Calu3 (cell line): Measurements from ENCODE around the gene CLDN9. TPM values are rescaled to one million over a fixed set of nuclear protein-coding genes. Genes with fewer than 3 reads are reported as not detected.
A peak's percentile ranks its signal among the peaks of the same experiment; 100 is the strongest.

Source experiments
- BruUV-seq: library from RNA; stranded (reverse); fragments of 400-500 nt; replicated peaks from 2 replicates; lab custom pipeline; 2021; lab: Mats Ljungman, UMichigan
- CTCF ChIA-PET: fragments of 300-600 bp; sonication (Branson Sonifier 250); formaldehyde crosslinking; loops from one replicate; lab custom pipeline; 2022; ENCODE audit warnings: antibody characterized with exemption; lab: Charles Lee
- DNase-seq: peaks from one replicate; pipeline ENCODE4 v3.0.0; 2022
- H3K27ac Mint-ChIP-seq: one replicate; pipeline ENCODE4 v1.8.0; 2022; ENCODE audit warnings: mixed read lengths; ENCODE audit not compliant: unreplicated experiment
- H3K27me3 Mint-ChIP-seq: one replicate; pipeline ENCODE4 v1.8.0; 2022; ENCODE audit warnings: mixed read lengths; ENCODE audit not compliant: unreplicated experiment
- H3K36me3 Mint-ChIP-seq: one replicate; pipeline ENCODE4 v1.8.0; 2022; ENCODE audit warnings: mild to moderate bottlenecking, moderate library complexity, mixed read lengths; ENCODE audit not compliant: insufficient read depth, unreplicated experiment
- H3K4me1 Mint-ChIP-seq: one replicate; pipeline ENCODE4 v1.8.0; 2022; ENCODE audit warnings: mild to moderate bottlenecking, low read depth, mixed read lengths; ENCODE audit not compliant: unreplicated experiment
- H3K4me3 Mint-ChIP-seq: one replicate; pipeline ENCODE4 v1.8.0; 2022; ENCODE audit warnings: mild to moderate bottlenecking, low read depth, moderate library complexity, mixed read lengths; ENCODE audit not compliant: unreplicated experiment
- H3K9me3 Mint-ChIP-seq: one replicate; pipeline ENCODE4 v1.8.0; 2022; ENCODE audit warnings: low read depth, mixed read lengths; ENCODE audit not compliant: unreplicated experiment
- intact Hi-C: fragments of 100-400 bp; cut with micrococcal nuclease; formaldehyde crosslinking; loops from one replicate; pipeline ENCODE4 v1.10.0; 2022; ENCODE audit not compliant: unreplicated experiment
- total RNA-seq: library from RNA; stranded (reverse); gene quantifications from 2 replicates; pipeline ENCODE4 v1.2.3, GENCODE V29; 2022
- TF ChIP-seq, protein P1 (sequence below): fragments of 200-600 bp; IDR thresholded peaks from one replicate; pipeline ENCODE4 v1.8.0; 2022; ENCODE audit warnings: antibody characterized with exemption; ENCODE audit not compliant: unreplicated experiment

Gene CLDN9
- total RNA-seq, 1 experiment from 2014 or later: 13.5 TPM

- DNase-seq: peak; percentile 98
- Mint-ChIP-seq H3K27me3 (no peaks in the 10 kb centered on the region), H3K4me1 (peaks cover 40% of the 10 kb centered on the region), H3K36me3 (peaks cover 45% of the 10 kb centered on the region), H3K27ac (peak within 1 kb of the TSS; percentile 82), H3K4me3 (peak within 1 kb of the TSS; percentile 88), H3K9me3 (no peaks in the 10 kb centered on the region)
- TSS peak; percentile 89 for BruUV-seq
- TF ChIP-seq, protein P1, sequence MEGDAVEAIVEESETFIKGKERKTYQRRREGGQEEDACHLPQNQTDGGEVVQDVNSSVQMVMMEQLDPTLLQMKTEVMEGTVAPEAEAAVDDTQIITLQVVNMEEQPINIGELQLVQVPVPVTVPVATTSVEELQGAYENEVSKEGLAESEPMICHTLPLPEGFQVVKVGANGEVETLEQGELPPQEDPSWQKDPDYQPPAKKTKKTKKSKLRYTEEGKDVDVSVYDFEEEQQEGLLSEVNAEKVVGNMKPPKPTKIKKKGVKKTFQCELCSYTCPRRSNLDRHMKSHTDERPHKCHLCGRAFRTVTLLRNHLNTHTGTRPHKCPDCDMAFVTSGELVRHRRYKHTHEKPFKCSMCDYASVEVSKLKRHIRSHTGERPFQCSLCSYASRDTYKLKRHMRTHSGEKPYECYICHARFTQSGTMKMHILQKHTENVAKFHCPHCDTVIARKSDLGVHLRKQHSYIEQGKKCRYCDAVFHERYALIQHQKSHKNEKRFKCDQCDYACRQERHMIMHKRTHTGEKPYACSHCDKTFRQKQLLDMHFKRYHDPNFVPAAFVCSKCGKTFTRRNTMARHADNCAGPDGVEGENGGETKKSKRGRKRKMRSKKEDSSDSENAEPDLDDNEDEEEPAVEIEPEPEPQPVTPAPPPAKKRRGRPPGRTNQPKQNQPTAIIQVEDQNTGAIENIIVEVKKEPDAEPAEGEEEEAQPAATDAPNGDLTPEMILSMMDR: no peak
- intact Hi-C loops: no loop called here
- CTCF ChIA-PET: interaction anchor here (1.3 to 1.9 kb wide), 2 partner anchors 10 to 18 kb away, joined by 4 to 8 read pairs; no protein-coding TSS in a partner anchor
Measured at GRCh38 chr16:2980227-2981176, 32.2 kb upstream of the CLDN9 start, which contains the start of gene PKMYT1. Gene PKMYT1 (minus strand): TSS chr16:2980446. CDS start chr16:2979657, 789 bp downstream.

DNA sequence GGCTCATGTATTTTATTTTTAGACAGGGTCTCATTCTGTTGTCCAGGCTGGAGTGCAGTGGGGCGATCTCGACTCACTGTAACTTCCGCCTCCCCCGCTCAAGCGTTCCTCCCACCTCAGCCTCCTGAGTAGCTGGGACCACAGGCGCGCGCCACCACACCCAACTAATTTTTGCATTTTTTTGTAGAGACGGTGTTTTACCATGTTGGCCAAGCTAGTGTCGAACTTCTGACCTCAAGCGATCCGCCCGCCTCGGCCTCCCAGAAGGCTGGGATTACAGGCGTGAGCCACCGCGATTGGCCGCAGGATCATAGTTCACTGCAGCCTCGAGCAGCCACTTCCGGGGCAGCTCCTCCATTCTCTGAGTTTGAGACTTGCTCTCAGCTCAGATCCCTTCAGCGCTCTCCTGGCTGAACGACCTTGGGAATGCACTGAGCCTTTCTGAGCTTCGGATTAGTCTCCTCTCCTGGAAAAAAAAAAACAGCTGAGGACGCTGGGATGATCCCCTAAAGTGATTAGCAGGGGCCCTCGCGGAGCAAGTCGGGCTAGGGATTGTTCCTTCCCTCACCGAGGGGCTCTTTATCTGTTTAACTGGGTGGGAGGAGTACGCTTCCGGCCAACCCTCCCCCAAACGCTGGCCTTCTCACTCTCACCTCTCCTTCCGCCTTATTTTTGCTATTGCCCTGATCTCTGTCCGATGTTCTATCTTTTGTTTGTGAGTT is 31.4 kb upstream of the CLDN9 start:
- intact Hi-C loops: no loop called here
- TF ChIP-seq, protein P1: no peak
- no peak for DNase-seq
- no TSS peak for BruUV-seq
- Mint-ChIP-seq H3K9me3 (no peaks in the 10 kb centered on the region), H3K27ac (peak overlapping the region; percentile 61), H3K27me3 (no peaks in the 10 kb centered on the region), H3K4me1 (peaks cover 40% of the 10 kb centered on the region), H3K4me3 (peak overlapping the region; percentile 88), H3K36me3 (peaks cover 37% of the 10 kb centered on the region)
- CTCF ChIA-PET: interaction anchor here (1.9 to 2.1 kb wide), 2 partner anchors 11 kb away, joined by 8 to 10 read pairs; no protein-coding TSS in a partner anchor

DNA sequence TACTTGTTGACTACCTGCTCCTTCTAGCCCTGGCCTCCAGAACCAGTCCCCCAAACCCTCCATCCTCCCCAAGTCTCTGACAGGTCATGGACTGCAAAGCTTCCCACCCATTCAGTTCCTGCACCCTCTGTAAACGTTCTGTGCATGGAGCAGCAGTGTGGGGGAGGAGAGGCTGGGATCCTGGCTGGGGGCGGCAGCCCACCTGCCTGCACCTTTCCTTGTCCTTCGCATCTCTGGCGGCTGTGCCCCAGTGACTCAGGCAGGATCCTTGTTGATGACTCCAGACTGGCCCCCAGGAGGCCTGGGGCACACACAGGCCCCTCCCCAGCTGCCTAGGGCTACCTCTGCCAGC is 30.8 kb upstream of the CLDN9 start:
- no TSS peak for BruUV-seq
- no peaks in the 10 kb centered on the region for H3K27me3 Mint-ChIP-seq
- H3K36me3 Mint-ChIP-seq: peaks cover 37% of the 10 kb centered on the region
- H3K4me3 Mint-ChIP-seq: peak overlapping the region; percentile 88
- CTCF ChIA-PET: interaction anchor here (2.1 kb wide), 1 partner anchor 12 kb away, joined by 10 read pairs; no protein-coding TSS in a partner anchor
- no peaks in the 10 kb centered on the region for H3K9me3 Mint-ChIP-seq
- H3K27ac Mint-ChIP-seq: peak overlapping the region; percentile 61
- H3K4me1 Mint-ChIP-seq: peaks cover 40% of the 10 kb centered on the region
- DNase-seq: no peak
- intact Hi-C loops: no loop called here
- TF ChIP-seq, protein P1: no peak

DNA sequence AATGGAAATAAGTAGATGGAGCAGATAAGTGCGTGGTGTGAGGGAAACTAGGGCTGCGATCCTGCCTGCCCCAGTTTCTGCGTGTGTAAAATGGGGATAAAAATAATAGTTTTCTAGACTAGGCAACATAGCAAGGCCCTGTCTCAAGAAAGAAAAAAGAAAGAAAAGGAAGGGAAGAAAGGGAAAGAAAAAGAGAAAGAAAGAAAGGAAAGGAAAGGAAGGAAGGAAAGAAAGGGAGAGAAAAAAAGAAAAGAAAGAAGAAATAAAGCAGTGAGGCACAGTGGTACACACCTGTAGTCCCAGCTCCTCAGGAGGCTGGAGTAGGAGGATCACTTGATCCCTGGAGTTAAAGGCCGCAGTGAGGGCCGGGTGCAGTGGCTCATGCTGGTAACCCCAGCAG is 30.3 kb upstream of the CLDN9 start:
- CTCF ChIA-PET: interaction anchor here (0.7 to 2.1 kb wide), 2 partner anchors 12 to 149 kb away, joined by 9 to 10 read pairs; no protein-coding TSS in a partner anchor
- peaks cover 34% of the 10 kb centered on the region for H3K4me1 Mint-ChIP-seq

More for the DNA sequence above, 30.3 kb upstream of the CLDN9 start:
- no peaks in the 10 kb centered on the region for H3K9me3 Mint-ChIP-seq
- TF ChIP-seq, protein P1: no peak
- no TSS peak for BruUV-seq
- H3K36me3 Mint-ChIP-seq: peaks cover 37% of the 10 kb centered on the region
- intact Hi-C loops: no loop called here
- H3K27me3 Mint-ChIP-seq: no peaks in the 10 kb centered on the region
- DNase-seq: no peak
- H3K27ac Mint-ChIP-seq: no peak overlapping the region
- H3K4me3 Mint-ChIP-seq: no peak overlapping the region
